K562 (cell line): ENCODE results near the gene COQ8B. TPM values are rescaled to one million over a fixed set of nuclear protein-coding genes. Genes with fewer than 3 reads are reported as not detected.
A peak's percentile ranks its signal among the peaks of the same experiment; 100 is the strongest.

ENCODE experiments used
- CHD1 ChIP-seq: fragments of 200-600 bp; sonication (generic); IDR thresholded peaks from one replicate; pipeline ENCODE4 v1.6.1; 2012; ENCODE audit warnings: mild to moderate bottlenecking, moderate library complexity, low read length, inconsistent platforms
- CHD7 ChIP-seq: fragments of 200-600 bp; sonication (generic); IDR thresholded peaks from one replicate; pipeline ENCODE4 v1.6.1; 2012; ENCODE audit warnings: mild to moderate bottlenecking, low read depth, low read length, inconsistent platforms
- HMGN3 ChIP-seq: IDR thresholded peaks from 2 replicates; pipeline ENCODE4 v1.6.1; 2011; ENCODE audit warnings: borderline replicate concordance, low read depth, mild to moderate bottlenecking, mixed read lengths, low read length; ENCODE audit not compliant: insufficient read length; ENCODE audit errors: extremely low read depth
- NR3C1 ChIP-seq: sonication (generic); formaldehyde crosslinking; IDR thresholded peaks from 2 replicates; pipeline ENCODE4 v1.8.1; 2022; ENCODE audit warnings: missing genetic modification reagents
- REST ChIP-seq, 2 experiments: fragments of 450-650 bp; formaldehyde crosslinking in 1 of 2; IDR thresholded peaks; 2 replicates each; pipeline versions ENCODE4 v1.4.0 to v1.6.1; 2014 to 2020; ENCODE audit warnings: mild to moderate bottlenecking in 2 of 2, borderline replicate concordance in 1 of 2, low read depth in 1 of 2
- SAP30 ChIP-seq: fragments of 200-600 bp; sonication (generic); IDR thresholded peaks from 2 replicates; pipeline ENCODE4 v1.6.1; 2012; ENCODE audit warnings: borderline replicate concordance, low read depth, mild to moderate bottlenecking, moderate library complexity, low read length, control low read depth, inconsistent platforms; ENCODE audit not compliant: insufficient read depth, poor library complexity, severe bottlenecking
- SNRNP70 ChIP-seq: fragments of 200-400 bp; formaldehyde crosslinking; optimal IDR thresholded peaks from 2 replicates; pipeline ENCODE3; 2017; ENCODE audit warnings: low read depth, low read length
- polyA plus RNA-seq, 8 experiments: library from polyadenylated mRNA; depleted of rRNA in 4 of 8; stranded (reverse) in 5 of 8; unstranded in 3 of 8; fragments of >200 nt; fragmentation: Nextera tagmentation in 2 of 8; fragmentation: Illumina TruSeq in 1 of 8; extraction: Ambion mirVana in 2 of 8; extraction: Trizol in 1 of 8; gene quantifications; 2 replicates each; pipeline versions ENCODE4 v1.2.1 to v1.2.3, GENCODE V29; 2011 to 2014; ENCODE audit warnings: inconsistent platforms in 1 of 8, missing spikeins in 1 of 8
- total RNA-seq, 7 experiments: library from RNA; depleted of rRNA in 6 of 7; stranded (reverse); fragments of >200 nt in 6 of 7; fragmentation: Illumina TruSeq in 2 of 7; extraction: Trizol in 2 of 7; gene quantifications; 2 replicates each; pipeline versions ENCODE4 v1.2.1 to v1.2.3, GENCODE V29; 2011 to 2021; ENCODE audit warnings: low replicate concordance in 1 of 7

COQ8B gene
- total and polyA plus RNA-seq, 9 of the 15 experiments (the other 6 are each of a cell fraction or from before 2014, with no cell fraction given): 0.41 to 32.3 (median 12.9) TPM

GRCh38 chr19:40717325-40717879, 716 bp upstream of the COQ8B start (continued):
- peak; percentile 20; the same call in 1 of the 2 replicates for TF ChIP-seq REST (IDR thresholded peaks at IDR 0.05; ENCODE audit: borderline replicate concordance)
- no peak for TF ChIP-seq REST (CRISPR knock-in tag; IDR thresholded peaks at IDR 0.05; ENCODE audit: low read depth)
- TF ChIP-seq CHD1: peak; percentile 93
- 0 out of 2 replicates have a peak, but pooled peaks have one; percentile 61 for TF ChIP-seq NR3C1 (CRISPR knock-in tag)
- no peak for TF ChIP-seq CHD7
- peak; percentile 1 for TF ChIP-seq HMGN3
- peak; percentile 76 for TF ChIP-seq SAP30
- no peak for TF ChIP-seq SNRNP70
